GM19025 (cell line): ENCODE results near the gene PEX11B.

Experiments used
- ATAC-seq: cut with Tn5 transposase; IDR thresholded peaks from one replicate; pipeline ENCODE4 v1.9.1; 2021; ENCODE audit warnings: mild to moderate bottlenecking, low read depth, moderate library complexity; ENCODE audit not compliant: unreplicated experiment

PEX11B gene

GRCh38 chr1:145877923-145878486, 40.5 kb downstream of the PEX11B start:
- ATAC-seq = no peak

GRCh38 chr1:145874646-145875045, 43.9 kb downstream of the PEX11B start:
- no peak for ATAC-seq

DNA sequence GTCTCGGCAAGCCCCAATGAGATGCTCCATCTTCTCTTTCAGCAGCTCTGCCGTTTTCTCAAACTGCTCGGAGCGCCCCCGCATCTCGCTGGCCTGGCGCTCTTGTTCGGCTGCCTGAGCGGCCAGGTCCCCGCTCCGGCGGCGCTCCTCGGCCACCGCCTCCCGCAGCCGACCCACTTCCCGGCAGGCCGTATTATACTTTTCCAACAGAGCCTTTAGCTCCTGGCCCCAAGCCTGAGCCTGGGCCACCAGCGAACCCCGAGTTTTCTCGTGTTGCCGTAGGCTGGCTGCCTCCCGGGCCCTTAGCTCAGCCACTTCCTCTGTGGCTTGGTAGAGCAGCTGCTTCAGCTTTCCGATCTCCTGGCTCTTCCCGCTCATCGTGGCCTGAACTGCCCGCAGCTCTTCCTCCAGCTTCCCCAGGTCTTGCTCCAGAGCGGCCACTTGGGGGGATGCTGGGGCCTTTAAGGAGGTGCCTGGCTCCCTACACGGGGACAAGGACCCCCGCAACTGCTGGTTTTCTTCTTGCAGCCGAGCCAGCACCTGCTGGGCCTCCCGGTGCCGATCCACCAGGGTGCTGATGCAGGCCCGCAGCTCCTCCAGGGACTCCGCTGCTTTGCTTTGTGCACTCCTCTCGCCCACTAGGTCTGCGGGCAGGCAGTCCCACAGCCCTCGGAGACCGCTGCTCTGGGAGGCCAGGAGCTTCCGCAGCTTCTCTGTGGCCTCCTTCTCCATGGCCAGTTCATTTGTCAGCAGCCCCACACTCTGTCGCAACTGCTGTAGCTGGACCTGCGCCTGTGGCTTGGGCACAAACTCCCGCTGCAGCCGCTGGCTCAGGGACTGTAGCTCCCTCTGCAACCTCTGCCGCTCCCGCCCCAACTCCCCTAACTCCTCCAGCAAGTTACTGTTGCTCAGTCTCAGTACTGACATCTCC, 46.3 kb downstream of the PEX11B start:
- ATAC-seq = no peak

- ATAC-seq = no peak
These were observed 50.3 kb downstream of the PEX11B start for GRCh38 chr1:145868232-145868631.

- ATAC-seq = no peak
These were observed 55.1 kb downstream of the PEX11B start for GRCh38 chr1:145863282-145864018.
